ENCODE results near the gene ZFY.
"Not testable (repeated sequence)": the region's sequence is repeated elsewhere in the genome, so short reads cannot be mapped to it uniquely, and the experiment has no call there.

The ZFY gene

DNA sequence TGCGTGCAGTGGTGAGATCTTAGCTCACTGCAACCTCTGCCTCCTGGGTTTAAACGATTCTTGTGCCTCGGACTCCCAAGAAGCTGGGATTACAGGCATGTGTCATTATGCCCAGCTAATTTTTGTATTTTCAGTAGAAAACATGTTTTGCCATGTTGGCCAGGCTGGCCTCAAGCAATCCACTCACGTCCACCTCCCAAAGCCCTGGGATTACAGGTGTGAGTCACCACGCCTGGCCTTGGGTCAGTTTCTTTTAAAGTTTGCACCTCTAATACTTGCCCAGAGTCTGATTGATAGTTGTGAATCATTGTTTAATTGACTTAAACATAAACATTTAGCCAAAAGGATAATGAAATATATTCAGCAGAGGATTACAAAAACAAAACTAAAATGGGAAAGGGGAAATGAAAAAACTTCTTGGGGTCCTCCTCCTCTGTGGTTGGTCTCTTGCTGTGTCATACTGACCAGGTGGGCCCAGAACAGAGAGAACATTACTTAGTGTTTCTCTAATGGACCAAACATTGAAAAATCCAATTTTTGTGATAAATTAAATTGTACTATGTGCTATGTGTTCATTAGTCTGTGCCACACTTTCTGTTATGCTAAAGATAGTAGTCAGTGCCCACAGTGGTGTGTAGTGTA, 38.0 kb downstream of the ZFY start:
- no peak for DNase-seq (ENCODE audit: low spot score)

DNA sequence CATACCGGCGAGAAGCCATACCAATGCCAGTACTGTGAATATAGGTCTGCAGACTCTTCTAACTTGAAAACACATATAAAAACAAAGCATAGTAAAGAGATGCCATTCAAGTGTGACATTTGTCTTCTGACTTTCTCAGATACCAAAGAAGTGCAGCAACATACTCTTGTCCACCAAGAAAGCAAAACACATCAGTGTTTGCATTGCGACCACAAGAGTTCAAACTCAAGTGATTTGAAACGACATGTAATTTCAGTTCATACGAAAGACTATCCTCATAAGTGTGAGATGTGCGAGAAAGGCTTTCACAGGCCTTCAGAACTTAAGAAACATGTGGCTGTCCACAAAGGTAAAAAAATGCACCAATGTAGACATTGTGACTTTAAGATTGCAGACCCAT, 44.1 kb downstream of the ZFY start:
- DNase-seq (ENCODE audit: low spot score), result no peak

DNA sequence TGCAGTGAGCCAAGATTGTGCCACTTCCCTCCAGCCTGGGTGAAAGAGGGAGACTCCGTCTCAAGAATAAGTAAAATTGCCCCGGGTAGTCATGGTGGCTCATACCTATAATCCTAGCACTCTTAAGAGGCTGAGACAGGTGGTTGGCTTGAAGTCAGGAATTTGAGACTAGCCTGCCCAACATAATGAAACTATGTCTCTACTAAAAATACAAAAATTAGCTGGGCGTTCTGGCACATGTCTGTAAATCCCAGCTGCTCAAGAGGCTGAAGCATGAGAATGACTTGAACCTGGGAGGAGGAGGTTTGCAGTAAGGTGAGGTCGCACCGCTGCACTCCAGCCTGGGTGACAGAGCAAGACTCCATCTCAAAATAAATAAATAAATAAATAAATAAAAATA, 49.3 kb downstream of the ZFY start:
- DNase-seq (ENCODE audit: low spot score), result no peak

DNA sequence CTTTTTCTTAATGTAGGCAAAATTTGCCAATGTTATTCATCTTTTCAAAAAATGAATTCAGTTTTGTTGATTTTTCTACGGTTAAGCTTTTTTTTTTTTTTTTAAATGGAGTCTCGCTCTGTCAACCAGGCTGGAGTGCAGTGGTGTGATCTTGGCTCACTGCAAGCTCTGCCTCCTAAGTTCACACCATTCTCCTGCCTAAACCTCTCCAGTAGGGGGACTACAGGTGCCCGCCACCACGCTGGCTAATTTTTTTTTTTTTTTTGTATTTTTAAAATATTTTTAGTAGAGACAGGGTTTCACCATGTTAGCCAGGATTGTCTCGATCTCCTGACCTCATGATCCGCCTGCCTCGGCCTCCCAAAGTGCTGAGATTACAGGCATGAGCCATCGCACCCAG, 52.0 kb downstream of the ZFY start:
- DNase-seq (ENCODE audit: low spot score), result not testable (repeated sequence)

DNA sequence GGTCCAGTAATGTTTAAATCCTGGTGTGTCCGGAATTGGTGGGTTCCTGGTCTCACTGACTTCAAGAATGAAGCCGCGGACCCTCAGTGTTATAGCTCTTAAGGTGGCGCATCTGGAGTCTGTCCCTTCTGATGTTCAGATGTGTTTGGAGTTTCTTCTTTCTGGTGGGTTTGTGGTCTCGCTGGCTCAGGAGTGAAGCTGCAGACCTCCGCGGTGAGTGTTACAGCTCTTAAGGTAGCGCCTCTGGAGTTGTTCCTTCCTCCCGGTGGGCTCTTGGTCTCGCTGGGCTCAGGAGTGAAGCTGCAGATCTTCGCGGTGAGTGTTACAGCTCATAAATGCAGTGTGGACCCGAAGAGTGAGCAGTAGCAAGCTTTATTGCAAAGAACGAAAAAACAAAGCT, 62.2 kb downstream of the ZFY start:
- not testable (repeated sequence) for DNase-seq (ENCODE audit: low spot score)

DNA sequence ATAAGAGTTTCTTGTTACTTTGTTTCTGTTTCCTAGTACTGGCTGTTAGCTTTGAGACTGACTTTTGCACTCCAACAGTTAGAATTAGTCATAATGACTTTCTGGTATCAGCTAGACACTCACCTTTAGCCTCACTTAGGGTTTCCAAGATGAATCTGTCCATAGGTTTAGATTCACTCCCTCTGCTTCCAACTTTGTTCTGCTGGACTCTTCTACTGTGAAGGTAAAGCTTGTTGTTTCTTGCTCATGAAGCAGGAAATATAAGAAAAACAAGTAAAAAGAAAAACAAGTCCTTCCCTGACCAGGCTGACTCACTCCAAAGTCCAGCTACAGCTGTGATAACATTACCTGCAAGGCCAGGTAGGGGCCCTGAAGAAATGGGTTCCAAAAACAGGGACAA, 67.0 kb downstream of the ZFY start:
- DNase-seq (ENCODE audit: low spot score), result no peak

DNA sequence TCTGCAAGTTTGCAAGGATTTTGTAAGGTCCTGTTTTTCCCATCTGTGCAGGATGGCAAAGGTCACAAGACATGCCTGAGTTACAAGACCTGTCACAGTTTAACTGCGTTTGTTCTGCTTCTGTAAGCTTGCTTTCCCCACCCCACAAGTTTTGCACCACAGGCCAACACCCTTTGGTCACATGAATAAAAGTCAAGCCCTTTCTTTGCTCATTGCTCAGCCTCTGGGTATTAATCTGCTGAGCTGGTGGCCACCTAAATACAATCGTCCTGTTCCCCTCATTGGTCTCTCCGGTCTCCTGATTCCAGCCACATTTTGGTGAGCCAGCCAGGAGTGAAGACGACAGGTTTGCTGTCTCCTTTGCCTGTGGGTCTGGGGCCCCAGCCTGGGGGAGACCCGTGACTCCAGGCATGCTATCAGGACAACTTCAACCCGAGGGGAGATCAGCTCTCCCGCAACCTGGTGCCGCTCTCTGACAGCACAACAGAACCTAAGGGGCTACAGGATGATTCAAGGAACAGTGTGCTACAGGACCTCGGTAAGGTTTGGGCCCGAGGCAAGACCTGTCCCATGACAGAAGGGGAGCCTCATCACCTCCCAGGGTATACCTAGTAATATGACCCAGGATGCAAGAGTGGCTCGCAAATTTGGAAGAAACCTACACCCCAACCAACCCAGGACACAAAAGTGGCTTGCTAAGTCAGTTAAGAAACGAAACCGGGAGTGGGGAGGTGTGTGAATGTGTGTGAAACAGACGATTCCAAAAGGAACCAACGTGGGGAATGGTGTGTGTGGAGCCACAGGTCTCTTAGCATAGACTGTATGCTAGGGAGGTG, 67.7 kb downstream of the ZFY start:
- DNase-seq (ENCODE audit: low spot score), result no peak

DNA sequence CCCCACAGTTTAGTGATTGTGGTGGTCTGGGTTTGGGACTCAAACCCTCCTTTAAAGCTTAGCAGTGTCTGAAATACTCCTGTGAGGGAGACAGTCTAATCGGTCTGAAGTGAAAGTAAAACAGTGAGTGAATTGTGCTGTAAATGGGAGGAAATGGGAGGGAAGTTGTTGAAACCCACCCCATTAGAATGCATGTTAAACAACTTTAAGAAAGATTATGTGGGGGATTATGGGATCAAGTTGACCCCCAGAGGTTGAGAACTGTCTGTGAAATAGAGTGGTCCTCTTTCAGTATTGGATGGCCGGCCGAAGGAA, 68.3 kb downstream of the ZFY start:
- no peak for DNase-seq (ENCODE audit: low spot score)

DNA sequence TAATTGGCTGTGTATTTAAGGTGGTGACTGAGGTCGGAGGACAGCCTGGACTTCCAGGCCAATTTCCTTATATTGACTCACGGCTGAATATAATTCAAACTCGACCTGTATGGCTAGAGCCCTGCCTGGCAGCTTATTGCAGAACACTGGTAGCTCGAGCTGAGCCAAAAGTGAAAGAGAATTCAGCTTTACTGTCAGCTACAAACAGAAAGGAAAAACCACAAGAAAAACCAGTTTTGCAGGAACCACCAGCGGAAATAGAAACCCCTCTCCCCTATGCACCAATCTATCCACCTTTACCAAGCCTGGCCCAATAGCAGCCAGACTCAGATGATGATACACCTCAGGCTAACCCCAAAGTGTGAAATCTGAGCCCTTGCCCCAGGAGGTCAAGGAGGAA, 68.7 kb downstream of the ZFY start:
- no peak for DNase-seq (ENCODE audit: low spot score)

DNA sequence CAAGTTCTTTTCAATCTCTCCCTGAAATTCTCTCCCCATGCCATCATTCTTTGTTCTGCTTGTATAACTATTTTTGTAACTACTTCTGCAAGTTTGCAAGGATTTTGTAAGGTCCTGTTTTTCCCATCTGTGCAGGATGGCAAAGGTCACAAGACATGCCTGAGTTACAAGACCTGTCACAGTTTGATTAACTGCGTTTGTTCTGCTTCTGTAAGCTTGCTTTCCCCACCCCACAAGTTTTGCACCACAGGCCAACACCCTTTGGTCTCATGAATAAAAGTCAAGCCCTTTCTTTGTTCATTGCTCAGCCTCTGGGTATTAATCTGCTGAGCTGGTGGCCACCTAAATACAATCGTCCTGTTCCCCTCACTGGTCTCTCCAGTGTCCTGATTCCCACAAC, 70.8 kb downstream of the ZFY start:
- DNase-seq (ENCODE audit: low spot score), result not testable (repeated sequence)

DNA sequence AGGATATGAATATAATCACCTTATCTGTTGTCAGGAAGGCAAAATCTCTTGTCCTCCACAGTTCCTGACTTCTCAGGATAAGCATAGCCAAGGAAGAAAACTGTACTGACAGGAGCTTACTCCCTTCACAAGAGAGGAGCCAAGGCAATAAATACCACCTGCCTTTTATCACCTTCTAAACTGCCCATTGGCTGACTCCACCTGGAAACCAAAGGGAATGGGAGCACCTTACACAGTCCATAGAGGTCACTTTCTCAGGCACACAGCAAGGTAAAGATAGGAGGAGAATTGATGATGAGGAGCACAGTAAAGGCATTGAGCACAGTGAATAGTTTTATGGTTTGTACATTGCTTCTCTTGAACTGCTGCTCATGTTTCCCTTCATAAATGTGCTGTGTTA, 72.8 kb downstream of the ZFY start:
- DNase-seq (ENCODE audit: low spot score), result no peak

DNA sequence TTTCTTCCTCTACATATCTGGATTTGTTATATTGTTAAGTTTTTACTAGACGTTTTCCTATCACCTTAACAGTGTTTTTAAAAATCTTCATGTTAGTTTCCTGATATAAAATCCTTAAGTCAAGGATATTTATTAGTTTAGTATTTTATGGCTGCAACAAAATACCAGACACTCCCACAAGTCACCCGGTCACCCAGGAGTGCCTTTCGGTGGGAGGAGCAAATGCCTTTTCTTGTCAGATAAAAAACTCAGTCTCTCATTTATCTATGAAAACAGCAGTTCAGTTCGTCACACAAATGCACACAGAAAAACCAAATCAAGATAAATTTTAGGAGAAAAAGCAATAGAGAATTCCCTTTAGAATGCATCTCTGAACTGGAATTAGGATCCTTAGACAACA, 77.0 kb downstream of the ZFY start:
- DNase-seq (ENCODE audit: low spot score), result no peak

DNA sequence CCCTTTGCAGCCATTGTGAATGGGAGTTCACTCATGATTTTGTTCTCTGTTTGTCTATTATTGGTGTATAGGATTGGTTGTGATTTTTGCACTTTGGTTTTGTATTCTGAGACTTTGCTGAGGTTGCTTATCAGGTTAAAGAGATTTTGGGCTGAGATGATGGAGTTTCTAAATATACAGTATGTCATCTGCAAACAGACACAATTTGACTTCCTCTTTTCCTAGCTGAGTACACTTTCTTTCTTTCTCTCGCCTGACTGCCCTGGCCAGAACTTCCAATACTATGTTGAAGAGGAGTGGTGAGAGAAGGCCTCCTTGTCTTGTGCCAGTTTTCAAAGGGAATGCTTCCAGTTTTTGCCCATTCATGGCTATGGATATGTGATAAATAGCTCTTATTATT, 81.4 kb downstream of the ZFY start:
- DNase-seq (ENCODE audit: low spot score), result no peak

DNA sequence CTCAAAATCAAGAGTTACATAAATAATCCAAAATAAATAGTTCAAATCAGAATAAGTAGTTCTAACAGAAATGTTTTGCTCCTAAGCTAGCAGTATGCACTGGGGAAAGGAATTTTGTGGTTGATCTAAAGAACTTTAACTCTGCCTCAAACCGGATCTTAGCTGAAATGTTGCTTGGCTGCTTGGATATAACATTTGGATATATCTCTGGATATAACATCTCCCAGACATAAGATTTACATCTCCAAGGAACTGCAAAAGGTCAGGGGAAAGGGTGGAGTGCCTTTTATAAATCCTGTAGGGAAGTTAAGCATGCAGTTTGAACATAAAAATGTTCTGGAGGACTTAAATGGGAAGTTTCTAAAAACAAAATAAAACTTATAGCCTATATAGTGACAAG, 83.4 kb downstream of the ZFY start:
- no peak for DNase-seq (ENCODE audit: low spot score)

DNA sequence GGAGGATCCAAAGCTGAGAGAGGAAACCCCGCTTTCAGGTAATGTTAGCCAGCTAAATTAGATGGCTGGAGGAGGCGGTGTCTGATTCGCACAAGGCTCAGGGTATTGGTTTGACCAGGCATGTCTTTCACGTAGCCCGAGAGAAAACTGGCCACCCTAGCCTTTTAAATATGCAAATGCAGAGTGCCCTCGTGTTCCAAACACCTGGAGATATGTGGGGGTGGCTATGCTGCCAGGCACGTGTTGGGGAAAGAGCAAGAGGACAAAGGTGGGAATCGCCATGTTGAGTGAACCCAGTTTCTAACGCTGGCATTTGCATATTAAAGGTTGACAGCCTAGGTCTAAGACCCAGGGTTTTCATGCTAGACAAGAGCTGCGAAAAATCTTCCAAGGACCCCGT, 84.4 kb downstream of the ZFY start:
- no peak for DNase-seq (ENCODE audit: low spot score)

DNA sequence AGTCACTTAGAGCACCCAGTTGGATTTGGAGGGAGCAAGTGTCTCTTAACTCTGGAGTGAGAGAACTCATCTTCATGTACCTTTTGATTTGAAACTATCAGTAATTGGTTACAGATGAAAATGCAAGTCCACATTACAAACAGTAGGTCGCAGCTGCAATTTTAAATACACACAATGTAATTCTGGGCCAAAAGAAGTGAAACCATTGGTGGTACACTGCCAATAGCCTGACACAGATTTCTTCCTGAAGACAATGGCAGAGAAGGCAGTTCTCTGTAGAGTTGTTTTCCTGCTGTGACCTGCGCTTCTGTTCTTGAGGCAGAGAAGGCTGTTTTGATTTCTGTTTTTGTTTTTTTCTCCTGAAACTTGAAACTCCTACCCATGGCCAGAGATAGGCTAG, 86.0 kb downstream of the ZFY start:
- DNase-seq (ENCODE audit: low spot score), result no peak

DNA sequence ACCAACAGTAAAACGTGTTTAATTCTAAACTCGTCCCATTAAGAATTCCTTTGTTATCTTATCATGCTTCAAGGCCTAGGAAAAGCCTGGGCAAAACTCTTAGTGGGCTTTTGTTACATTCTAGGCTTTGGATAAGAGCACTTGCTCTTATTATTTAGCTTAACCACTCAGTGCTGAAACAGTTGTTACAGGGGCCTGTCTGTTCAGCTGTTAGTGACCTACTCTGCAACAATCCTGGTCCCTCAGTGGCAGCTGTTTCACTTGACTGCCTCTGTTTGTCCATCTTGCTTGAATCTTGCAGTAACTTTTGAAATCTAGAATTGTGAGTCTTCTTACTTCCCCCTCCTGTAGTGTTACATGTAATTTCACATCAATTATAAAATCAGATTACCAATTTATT, 88.4 kb downstream of the ZFY start:
- no peak for DNase-seq (ENCODE audit: low spot score)

DNA sequence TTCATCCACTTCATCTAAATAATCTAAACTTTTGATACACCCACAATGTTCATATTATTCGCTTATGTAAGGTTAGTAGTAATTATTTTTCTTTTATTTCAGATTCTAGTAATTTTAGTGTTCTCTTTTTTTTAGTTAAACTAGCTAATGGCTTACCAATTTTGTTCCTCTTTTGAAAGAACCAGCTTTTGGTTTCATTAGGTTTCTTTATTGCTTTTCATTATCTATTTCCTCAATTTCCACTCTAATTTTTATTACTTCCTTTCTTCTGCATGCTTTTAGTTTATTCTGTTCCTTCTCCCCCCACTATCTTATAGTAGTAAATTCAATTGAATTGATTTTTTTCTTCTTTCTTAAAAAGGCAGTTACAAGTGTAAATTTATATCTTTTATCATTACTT, 90.2 kb downstream of the ZFY start:
- DNase-seq (ENCODE audit: low spot score), result no peak

Data from activated CD4-positive, alpha-beta T cell treated with anti-CD3 and anti-CD28 coated beads, Interleukin-2, Interleukin-4, amounts not matched to agents 100 ng/mL and 50 ng/mL, durations not matched to agents 16 hours and 8 hours (primary cell).